HG02884 (cell line): ENCODE results near the gene TXLNA.

Experiments
- ATAC-seq: cut with Tn5 transposase; IDR thresholded peaks from one replicate; pipeline ENCODE4 v1.9.1; 2021; ENCODE audit warnings: mild to moderate bottlenecking, moderate library complexity; ENCODE audit not compliant: unreplicated experiment

Gene TXLNA

GRCh38 chr1:32182060-32182459 is 2.6 kb downstream of the TXLNA start:
- no peak for ATAC-seq

DNA sequence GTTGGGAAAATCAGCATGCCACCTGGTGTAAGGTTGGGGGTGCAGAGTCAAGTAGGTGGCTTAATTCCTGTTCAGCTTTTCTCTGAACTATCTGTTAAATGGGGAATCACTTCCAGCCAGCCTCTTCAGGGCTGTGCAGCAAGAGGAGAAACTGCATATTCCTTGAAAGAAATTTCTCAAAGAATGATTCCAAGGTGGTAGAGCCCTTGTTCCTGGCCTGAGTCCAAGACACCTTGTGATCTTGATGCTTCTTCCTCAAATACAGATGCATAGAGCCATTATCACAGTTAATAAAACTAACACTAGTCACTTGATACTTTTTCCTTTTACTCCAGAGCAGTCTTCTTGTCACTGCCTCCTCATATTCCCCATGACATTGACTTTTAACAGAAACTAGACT is 5.2 kb downstream of the TXLNA start:
- ATAC-seq: no peak

DNA sequence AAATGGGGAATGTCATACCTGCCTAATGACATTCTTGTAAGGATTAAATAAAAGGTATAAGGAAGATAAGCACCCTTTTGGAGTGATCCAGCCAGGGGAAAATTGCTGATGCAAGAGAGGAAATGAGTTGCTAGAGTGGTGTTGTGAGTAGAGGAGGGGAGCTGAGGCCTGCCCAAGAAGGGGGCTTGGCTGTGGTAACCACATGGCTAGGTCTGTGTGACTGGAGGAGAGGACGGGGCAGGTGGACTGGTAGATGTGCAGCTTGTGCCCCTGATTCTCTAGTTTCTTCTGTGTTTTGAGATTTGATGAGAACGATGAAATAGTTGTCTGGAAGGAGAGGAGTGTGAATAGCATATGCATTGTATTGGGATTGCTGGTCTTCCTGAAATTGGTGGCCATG is 6.6 kb downstream of the TXLNA start:
- ATAC-seq: no peak

DNA sequence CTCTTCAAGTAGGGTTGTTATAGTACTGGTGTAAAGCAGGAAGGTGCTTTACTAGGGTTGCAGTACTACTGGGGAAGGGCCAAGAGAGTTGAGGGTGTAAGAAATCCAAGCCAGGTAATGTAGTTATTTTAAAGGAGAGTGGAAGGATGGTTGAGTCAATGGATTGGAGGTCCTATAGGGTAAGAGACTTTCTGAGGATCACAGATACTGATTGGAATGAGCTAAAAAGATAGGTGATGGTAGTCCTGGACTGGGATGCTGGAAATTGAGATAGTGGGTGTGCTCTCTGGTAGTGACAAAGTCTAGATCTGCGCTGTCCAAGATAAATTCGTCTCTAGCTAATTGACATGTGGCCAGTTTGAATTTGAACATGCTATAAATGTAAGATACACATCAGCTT is 7.0 kb downstream of the TXLNA start:
- ATAC-seq: no peak

DNA sequence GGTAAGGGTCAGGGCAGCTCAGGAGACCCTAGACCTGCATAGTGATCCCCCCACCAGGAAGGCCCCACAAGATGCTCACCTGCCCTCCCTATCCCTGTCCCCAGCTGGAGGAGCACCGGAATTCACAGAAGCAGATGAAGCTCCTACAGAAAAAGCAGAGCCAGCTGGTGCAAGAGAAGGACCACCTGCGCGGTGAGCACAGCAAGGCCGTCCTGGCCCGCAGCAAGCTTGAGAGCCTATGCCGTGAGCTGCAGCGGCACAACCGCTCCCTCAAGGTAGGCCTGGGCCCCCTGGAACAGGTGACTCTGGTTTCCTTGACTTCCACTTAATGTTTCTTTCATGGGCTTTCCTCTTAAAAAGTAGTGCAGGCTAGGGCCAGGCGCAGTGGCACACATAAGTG is 8.4 kb downstream of the TXLNA start:
- no peak for ATAC-seq

DNA sequence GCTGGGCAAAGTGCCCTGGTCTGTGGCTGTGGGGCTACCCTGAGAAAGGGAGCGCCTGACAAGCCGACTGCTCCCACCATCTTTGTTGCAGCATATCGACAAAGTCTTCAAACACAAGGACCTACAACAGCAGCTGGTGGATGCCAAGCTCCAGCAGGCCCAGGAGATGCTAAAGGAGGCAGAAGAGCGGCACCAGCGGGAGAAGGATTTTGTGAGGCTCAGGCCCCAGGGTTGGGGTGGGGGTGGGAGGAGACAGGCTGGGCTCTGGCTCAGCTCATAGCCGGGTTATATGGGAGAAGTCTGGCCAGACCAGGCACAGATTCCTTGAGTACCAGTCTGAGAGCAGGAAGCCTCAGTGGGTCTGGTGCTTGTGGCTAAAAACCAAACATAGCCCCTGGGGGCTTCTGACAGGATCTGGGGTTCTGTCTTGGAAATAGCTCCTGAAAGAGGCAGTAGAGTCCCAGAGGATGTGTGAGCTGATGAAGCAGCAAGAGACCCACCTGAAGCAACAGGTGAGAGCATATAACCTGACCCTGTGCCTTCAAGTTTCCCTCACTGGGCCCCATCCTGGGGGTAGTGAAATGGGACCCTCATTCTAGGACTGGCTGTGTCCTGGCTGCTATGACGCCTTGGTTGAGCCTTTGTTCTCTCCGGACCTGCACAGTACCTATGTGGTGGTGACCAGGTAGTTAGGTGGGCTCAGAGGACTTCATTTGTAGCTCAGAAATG is 12.9 kb downstream of the TXLNA start:
- ATAC-seq: no peak

- ATAC-seq: no peak
Measured at GRCh38 chr1:32194984-32195383, 15.5 kb downstream of the TXLNA start.

GRCh38 chr1:32195531-32195930 is 16.1 kb downstream of the TXLNA start:
- ATAC-seq: no peak

DNA sequence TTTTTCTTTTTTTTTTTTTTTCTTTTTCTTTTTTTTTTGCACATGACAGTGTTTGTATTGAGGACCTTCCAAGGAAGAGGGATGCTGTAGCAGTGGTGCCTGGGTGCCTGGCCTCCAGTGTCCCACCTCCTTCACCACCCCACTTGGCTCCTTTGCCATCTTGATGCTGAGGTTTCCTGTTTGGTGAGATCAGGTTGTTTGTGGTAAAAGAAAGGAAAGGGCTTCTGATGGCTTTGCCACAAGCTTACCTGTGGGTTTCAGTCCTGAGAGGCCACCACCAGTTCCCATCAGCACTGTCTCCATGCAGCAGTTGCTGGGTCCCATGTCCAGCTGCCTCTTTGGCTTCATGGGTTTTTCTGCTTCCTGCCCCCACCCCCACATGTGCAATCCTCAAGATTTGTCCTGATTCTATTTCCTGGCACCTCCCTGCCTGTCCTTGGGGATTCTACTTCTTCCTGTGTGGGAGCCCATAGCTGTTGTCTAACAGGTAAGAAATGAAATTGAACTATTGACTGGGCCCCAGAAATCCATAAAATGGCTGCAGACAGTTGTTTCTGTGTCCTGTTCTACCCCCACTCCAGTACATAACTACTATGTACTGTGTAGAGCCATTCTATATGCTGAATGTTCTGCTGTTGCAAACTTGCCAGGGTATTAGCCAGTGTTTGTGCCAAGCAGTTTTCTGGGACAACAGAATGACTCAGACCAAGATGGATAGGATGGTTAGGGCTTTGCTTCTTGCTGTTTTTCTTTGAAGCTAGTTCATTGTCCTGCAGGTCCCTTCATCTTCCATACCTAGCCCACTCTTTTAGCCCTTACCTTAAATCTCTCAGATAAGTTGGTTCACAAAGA is 16.7 kb downstream of the TXLNA start:
- no peak for ATAC-seq

DNA sequence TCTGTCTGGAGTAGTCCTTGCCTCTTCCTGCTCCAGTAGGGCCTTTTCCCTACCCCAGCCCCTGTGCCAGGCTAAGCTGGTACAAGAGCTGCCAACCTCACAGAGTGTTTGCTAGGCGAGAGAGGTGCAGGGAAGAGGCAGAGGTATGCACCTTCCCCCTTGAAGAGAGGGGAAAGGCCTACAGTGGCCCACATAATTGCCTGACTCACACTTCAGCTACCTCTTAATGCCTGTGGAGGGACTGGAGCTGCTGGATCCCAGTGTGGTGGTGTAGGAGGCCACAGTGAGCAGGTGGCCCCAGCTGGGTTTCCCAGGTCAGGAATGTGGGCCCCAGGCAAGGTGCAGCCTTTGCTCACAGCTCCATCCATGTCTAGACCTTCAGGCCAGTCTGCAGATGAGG is 17.6 kb downstream of the TXLNA start:
- ATAC-seq: no peak

- ATAC-seq: no peak
Measured at GRCh38 chr1:32197837-32198236, 18.4 kb downstream of the TXLNA start.

DNA sequence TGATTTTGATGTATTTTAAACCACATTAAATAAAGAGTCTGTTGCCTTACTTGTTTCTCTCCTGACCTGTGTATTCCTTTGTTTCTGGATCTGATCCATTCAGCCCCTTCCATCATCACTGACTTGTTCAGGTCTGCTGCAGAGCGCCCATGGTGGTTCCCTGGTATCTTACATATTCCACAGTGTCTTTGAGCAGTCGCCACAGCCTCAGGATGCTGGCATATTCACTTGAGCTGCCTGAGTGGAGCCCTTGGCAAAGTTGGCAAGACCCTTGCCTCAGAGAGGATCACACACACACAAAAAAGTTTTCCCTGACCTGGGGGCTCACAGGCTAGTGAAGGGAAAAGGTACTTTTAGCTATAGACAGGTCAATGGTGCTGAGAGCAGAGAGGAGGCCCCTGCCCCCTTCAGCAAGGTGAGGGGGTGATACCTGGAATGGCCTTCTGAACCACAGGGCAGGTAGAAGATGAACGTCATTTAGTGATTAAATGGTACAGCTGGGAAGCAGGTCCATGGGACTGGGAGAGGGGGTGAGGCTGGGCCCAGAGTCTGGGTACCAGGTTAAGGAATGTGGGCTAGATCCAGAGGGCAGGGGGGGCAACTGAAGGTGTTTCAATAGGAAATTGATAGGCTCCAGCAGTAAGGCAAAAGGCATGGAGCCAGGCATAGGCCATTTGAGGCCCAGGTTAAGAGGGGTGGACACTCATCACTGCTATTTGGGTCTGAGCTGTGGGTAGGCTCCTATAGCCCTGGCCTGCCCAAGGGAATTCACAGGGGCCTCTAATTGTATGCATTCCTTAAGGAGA is 19.0 kb downstream of the TXLNA start:
- ATAC-seq: no peak

- ATAC-seq: no peak
Measured at GRCh38 chr1:32199043-32199716, 19.7 kb downstream of the TXLNA start.

DNA sequence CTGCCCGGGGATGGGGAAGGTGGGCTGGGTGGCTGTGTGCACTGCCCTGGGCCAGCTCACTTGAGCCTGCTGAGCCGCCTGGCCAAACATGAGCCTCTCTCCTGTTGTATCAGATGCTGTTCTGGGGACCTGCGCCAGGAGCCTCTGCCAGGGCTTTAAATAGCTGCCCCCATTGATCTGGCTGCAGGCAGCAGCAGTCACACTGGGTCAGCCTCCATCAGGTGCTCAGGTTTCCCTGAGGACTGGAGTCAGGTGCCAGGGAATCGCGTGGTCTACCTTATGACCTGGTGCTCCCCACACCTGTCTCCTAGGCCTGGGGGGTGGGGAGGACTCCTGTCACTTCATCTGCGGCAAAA is 20.2 kb downstream of the TXLNA start:
- ATAC-seq: no peak

GRCh38 chr1:32200226-32201010 is 20.9 kb downstream of the TXLNA start, which contains the start of gene CCDC28B:
Gene CCDC28B, plus strand, starts transcription at chr1:32200595. Its CDS starts 1,341 bp downstream, at chr1:32201936.
- ATAC-seq: no peak

DNA sequence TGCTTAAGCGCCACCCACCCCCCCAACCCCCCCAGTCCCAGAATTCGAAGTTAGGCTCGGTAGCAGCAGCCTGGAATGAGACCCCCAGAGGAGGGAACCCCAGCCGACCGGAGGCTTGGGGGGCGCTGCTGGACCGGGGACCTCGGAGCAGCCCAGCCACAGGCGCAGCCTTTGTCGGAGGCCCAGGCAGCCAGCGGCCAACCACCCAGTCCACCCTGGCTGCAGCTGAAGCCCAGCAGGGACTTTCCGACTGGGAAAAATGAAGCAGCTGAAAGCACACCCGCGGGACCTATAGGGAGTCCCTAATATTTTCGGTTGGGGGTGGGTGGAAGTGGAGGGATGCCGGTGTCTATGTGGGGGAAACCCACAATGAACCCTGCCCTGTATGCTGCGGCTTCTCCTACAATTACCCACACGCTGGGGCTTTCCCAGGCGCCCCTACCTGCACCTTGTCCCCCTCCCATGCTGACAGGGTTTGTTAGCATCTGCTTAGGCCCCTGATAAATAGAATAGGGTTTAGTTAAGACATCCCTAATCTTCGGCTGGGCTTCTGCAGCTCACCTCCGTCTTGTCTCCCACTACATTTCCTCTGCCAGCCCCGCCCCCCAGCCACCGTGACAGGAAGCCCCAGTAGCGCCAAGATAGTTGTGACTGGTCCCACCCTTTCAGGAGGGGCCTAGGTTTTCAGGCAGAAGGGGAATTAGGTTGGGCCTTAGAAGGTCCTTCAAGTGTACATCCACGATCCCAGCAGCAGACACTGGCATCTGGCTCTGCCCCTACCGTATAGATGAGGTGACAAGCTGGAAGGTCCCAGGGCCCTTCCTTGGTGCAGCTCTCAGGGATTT is 21.8 kb downstream of the TXLNA start:
- ATAC-seq: no peak

GRCh38 chr1:32204943-32205361 is 25.5 kb downstream of the TXLNA start:
- no peak for ATAC-seq

GRCh38 chr1:32205401-32206370 is 26.2 kb downstream of the TXLNA start, which contains the start of gene IQCC:
Gene IQCC, plus strand, starts transcription at chr1:32205671. Its CDS starts 11 bp downstream, at chr1:32205682.
- ATAC-seq: no peak
